GM12873 (cell line): ENCODE results near the gene LBHD1.

Experiments
- TF ChIP-seq, protein P1 (sequence below): IDR thresholded peaks from 2 replicates; pipeline ENCODE4 v1.5.1; 2012; ENCODE audit warnings: low read depth, mild to moderate bottlenecking, moderate library complexity, low read length, control low read depth; ENCODE audit not compliant: insufficient read depth; ENCODE audit errors: missing control alignments

The LBHD1 gene

DNA sequence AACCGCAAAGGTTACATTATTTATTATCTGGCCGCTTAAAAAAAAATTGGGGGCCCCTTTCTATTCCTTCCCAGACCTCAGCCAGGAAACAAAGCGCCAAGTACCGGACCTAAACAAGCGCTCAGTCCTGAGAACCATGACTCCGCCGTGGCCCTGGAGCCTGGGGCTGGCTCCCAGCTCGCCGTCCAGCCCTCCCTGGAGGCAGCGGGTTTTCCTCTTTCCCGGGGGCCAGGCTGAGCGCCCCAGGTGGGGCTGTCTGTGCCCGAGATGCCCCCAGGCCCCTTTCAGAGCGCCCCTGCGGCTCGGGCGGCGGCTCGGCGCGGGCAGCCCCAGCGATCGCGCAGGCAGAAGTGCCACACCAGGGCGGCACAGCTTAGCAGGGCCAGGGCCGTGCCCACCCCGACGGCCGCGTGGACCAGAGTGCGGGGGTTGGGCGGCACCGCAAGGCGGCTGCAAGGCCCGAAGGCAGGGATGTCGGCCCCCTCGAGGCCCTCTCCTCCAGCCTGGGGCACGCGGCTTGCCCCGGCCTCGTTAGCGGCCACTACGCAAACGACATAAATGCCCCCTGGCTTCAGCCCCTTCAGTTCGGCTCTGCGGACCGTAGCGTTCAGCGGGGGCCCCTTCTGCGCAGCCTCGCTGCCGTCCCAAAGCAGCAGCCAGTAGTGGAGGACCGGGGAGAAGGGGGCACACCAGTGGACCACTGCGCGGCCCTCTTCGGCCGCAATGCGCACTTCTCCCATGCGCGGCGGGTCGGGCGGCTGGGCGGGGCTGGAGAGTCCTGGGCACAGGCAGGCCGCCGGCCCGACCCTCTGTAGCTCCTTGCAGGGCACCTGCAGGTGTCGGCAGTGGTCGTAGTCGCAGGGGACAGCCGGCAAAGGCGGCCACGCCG lies 15.7 kb upstream of the LBHD1 start:
- TF ChIP-seq, protein P1, sequence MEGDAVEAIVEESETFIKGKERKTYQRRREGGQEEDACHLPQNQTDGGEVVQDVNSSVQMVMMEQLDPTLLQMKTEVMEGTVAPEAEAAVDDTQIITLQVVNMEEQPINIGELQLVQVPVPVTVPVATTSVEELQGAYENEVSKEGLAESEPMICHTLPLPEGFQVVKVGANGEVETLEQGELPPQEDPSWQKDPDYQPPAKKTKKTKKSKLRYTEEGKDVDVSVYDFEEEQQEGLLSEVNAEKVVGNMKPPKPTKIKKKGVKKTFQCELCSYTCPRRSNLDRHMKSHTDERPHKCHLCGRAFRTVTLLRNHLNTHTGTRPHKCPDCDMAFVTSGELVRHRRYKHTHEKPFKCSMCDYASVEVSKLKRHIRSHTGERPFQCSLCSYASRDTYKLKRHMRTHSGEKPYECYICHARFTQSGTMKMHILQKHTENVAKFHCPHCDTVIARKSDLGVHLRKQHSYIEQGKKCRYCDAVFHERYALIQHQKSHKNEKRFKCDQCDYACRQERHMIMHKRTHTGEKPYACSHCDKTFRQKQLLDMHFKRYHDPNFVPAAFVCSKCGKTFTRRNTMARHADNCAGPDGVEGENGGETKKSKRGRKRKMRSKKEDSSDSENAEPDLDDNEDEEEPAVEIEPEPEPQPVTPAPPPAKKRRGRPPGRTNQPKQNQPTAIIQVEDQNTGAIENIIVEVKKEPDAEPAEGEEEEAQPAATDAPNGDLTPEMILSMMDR, result no peak

DNA sequence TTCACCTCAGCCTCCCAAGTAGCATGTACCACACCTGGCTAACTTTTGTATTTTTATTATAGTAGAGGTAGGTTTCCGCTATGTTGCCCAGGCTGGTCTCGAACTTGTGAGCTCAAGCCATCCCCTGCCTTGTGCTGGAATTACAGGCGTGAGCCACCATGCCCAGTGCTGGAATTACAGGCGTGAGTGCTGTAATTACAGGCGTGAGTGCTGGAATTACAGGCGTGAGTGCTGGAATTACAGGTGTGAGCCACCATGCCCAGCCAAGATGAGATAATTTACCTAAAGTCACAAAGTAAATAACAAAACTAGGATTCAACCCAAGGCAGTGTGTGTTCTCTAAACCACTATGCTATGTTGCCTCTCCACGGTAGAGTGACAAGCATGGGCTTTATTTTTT lies 10.5 kb upstream of the LBHD1 start:
- TF ChIP-seq, protein P1, result no peak

DNA sequence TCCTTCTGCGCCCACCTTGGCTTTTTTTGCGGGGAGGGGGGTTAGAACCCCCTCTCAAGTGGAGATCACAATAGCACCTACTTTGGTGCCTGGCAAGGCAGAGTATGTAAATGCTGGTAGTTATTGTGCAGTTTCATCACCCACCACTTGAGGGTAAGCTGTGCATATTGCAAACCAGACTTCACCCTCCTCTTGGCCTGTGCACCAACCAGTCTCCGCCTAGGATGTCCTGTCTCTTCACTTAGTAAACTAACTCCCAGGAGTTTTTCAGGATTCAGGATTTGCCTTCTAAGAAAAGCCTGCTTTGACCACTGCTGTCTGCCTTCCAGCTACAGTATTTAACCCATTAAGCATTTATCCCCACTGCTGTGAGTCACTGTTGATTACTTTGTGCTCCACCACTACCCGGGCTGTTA lies 8.8 kb upstream of the LBHD1 start:
- TF ChIP-seq, protein P1, result peak; percentile 76

DNA sequence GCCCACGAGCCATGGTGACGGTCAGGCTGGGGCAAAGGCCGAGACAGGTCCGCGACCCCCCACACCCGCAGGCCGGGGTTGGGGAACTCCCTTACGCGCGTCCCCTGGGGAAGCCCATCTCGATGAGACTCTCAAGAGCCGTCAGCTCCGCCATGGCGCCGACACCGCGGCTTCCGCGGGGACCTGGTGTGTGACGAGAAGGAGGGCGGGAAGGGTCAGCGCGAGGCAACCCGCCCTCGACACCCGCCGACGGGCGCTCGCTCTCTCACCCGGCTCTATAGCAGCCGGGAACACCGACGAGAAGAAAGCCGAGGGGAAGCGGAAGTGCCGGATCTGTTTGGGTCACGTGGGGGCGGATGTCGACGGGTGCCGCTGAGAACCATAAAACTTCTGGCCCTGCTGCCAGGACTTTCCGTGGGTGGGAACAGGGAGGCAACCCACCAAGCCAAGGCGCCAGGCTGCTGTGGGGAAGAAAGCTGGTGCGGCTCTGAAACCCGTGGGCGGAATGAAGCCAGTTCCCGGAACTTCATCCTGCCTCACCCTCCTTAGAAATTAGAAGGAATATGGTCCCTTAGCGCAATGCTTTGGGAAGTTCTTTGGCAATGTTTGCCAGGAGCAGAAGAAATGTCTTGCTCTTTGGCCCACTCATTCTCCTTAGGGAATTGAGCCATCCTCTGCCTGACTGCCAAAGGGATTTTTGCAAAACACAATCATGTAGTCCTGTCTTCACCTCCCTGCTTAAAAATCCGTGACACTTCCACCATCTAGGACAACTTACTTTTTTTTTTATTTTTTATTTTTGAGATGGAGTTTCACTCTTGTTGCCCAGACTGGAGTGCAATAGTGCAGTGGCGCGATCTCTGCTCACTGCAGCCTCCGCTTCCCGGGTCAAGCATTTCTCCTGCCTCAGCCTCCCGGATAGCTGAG lies 7.0 kb upstream of the LBHD1 start, which contains the start of gene UBXN1:
Gene UBXN1, minus strand, starts transcription at position 304 of the 927 bp plus-strand sequence. Its CDS starts 150 bp downstream, at position 154.
- TF ChIP-seq, protein P1, result no peak

DNA sequence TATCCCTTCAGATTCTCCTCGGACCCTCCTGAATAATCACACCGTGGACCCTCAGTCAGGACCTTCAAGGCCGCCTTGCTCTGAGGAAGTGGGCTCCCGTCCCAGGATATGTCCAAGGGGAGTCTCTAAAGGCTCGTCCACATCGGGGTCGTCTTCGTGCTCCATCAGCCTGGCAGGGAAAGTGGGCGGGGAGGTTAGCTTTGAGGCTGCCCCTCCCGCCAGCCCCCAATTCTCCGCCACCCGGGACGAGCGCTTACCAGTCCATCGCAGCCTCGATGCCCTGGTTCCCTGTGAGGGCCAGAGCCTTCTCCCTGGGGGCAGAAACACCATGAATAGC lies 6.3 kb upstream of the LBHD1 start:
- TF ChIP-seq, protein P1, result no peak

DNA sequence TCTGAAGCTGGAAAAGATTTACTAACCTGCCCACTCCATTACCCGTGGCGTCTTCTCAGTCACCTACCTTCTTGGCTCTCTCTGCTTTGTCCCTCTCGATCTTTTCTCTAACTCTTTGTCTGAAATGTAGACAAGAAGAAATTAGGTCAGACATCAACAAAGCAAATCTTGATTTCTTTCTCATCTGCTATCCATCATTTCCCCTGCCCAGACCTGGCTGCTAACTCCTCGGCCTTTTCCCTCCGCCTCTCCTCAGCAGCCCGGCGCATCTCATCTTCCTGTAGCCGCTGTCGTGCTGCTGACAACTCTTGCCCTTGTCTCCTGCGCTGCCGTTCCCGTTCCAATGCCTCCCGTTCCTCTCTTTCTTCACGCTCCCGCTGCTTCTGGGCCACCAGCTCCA lies 5.6 kb upstream of the LBHD1 start:
- TF ChIP-seq, protein P1, result no peak

DNA sequence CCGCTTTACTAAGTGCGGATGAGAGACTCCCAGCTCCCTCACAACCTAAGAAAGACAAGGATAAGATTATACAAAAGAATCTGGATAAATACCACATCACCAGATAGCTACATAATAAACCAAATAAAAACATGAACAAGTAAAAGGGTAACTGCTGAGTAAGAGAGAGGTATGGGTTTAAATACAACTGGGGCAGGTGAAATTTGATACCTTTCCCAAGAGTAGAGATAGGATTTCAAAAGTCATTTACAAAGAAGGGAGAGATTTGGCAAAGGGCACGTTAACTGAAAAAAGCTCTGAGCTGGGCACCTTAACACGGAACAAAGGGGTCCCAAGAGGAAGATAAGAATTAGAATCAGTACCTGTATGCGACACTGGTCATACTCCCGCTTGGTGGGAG lies 5.1 kb upstream of the LBHD1 start:
- TF ChIP-seq, protein P1, result no peak
